ENCODE data around the gene MRTO4.

DNA sequence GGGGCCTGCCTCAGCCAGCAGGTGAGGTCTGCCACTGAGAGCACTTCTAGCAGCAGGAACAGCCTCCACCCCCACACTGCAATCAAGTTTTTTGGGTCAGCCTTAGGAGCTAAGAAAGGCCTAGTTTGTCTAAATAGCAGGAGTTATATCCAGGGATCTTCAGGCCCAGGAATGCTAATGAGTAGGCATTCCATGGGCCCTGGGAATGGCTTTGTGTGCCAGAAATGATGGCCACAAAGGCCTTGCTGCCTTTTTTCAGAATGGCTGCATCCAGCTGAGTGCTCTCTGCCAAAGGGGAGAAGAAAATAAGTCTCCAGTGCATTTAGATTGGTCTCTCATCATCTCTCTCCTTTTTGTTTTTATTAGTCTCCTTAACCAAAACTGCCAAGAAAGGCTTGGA, 2.8 kb downstream of the MRTO4 start:
- TF ChIP-seq, protein P1, sequence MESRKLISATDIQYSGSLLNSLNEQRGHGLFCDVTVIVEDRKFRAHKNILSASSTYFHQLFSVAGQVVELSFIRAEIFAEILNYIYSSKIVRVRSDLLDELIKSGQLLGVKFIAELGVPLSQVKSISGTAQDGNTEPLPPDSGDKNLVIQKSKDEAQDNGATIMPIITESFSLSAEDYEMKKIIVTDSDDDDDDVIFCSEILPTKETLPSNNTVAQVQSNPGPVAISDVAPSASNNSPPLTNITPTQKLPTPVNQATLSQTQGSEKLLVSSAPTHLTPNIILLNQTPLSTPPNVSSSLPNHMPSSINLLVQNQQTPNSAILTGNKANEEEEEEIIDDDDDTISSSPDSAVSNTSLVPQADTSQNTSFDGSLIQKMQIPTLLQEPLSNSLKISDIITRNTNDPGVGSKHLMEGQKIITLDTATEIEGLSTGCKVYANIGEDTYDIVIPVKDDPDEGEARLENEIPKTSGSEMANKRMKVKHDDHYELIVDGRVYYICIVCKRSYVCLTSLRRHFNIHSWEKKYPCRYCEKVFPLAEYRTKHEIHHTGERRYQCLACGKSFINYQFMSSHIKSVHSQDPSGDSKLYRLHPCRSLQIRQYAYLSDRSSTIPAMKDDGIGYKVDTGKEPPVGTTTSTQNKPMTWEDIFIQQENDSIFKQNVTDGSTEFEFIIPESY (IDR thresholded peaks at IDR 0.05; ENCODE audit: borderline replicate concordance, low read depth) = no peak
- TF ChIP-seq, protein P2, sequence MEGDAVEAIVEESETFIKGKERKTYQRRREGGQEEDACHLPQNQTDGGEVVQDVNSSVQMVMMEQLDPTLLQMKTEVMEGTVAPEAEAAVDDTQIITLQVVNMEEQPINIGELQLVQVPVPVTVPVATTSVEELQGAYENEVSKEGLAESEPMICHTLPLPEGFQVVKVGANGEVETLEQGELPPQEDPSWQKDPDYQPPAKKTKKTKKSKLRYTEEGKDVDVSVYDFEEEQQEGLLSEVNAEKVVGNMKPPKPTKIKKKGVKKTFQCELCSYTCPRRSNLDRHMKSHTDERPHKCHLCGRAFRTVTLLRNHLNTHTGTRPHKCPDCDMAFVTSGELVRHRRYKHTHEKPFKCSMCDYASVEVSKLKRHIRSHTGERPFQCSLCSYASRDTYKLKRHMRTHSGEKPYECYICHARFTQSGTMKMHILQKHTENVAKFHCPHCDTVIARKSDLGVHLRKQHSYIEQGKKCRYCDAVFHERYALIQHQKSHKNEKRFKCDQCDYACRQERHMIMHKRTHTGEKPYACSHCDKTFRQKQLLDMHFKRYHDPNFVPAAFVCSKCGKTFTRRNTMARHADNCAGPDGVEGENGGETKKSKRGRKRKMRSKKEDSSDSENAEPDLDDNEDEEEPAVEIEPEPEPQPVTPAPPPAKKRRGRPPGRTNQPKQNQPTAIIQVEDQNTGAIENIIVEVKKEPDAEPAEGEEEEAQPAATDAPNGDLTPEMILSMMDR (IDR thresholded peaks at IDR 0.05) = no peak
- TF ChIP-seq TCF12 (IDR thresholded peaks at IDR 0.05) (no peak), EZH2phosphoT487 (IDR thresholded peaks at IDR 0.05; ENCODE audit: borderline replicate concordance, low read depth) (no peak), SIN3A (IDR thresholded peaks at IDR 0.05; ENCODE audit: borderline replicate concordance, low read depth, low read length) (no peak), RCOR1 (IDR thresholded peaks at IDR 0.05; ENCODE audit: low read length) (no peak), RAD21 (IDR thresholded peaks at IDR 0.05; ENCODE audit: low read length) (no peak), RXRA (IDR thresholded peaks at IDR 0.05; ENCODE audit: borderline replicate concordance, low read depth) (no peak), YY1 (IDR thresholded peaks at IDR 0.05; ENCODE audit: low read depth) (no peak), POLR2AphosphoS5 (IDR thresholded peaks at IDR 0.05; ENCODE audit: low read depth, low read length) (no peak), GABPA (IDR thresholded peaks at IDR 0.05; ENCODE audit: low read depth) (no peak), TAF1 (IDR thresholded peaks at IDR 0.05; ENCODE audit: borderline replicate concordance, low read depth, low read length) (no peak)
- TF ChIP-seq, protein P3, sequence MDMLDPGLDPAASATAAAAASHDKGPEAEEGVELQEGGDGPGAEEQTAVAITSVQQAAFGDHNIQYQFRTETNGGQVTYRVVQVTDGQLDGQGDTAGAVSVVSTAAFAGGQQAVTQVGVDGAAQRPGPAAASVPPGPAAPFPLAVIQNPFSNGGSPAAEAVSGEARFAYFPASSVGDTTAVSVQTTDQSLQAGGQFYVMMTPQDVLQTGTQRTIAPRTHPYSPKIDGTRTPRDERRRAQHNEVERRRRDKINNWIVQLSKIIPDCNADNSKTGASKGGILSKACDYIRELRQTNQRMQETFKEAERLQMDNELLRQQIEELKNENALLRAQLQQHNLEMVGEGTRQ (IDR thresholded peaks at IDR 0.05; ENCODE audit: borderline replicate concordance, low read depth, low read length) = no peak
- TF ChIP-seq, protein P4, sequence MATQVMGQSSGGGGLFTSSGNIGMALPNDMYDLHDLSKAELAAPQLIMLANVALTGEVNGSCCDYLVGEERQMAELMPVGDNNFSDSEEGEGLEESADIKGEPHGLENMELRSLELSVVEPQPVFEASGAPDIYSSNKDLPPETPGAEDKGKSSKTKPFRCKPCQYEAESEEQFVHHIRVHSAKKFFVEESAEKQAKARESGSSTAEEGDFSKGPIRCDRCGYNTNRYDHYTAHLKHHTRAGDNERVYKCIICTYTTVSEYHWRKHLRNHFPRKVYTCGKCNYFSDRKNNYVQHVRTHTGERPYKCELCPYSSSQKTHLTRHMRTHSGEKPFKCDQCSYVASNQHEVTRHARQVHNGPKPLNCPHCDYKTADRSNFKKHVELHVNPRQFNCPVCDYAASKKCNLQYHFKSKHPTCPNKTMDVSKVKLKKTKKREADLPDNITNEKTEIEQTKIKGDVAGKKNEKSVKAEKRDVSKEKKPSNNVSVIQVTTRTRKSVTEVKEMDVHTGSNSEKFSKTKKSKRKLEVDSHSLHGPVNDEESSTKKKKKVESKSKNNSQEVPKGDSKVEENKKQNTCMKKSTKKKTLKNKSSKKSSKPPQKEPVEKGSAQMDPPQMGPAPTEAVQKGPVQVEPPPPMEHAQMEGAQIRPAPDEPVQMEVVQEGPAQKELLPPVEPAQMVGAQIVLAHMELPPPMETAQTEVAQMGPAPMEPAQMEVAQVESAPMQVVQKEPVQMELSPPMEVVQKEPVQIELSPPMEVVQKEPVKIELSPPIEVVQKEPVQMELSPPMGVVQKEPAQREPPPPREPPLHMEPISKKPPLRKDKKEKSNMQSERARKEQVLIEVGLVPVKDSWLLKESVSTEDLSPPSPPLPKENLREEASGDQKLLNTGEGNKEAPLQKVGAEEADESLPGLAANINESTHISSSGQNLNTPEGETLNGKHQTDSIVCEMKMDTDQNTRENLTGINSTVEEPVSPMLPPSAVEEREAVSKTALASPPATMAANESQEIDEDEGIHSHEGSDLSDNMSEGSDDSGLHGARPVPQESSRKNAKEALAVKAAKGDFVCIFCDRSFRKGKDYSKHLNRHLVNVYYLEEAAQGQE (IDR thresholded peaks at IDR 0.05; ENCODE audit: low read depth, low read length) = no peak

Data from SK-N-SH (cell line).